ENCODE results near the gene SV2C.
A peak's percentile ranks its signal among the peaks of the same experiment; 100 is the strongest.

The SV2C gene

DNA sequence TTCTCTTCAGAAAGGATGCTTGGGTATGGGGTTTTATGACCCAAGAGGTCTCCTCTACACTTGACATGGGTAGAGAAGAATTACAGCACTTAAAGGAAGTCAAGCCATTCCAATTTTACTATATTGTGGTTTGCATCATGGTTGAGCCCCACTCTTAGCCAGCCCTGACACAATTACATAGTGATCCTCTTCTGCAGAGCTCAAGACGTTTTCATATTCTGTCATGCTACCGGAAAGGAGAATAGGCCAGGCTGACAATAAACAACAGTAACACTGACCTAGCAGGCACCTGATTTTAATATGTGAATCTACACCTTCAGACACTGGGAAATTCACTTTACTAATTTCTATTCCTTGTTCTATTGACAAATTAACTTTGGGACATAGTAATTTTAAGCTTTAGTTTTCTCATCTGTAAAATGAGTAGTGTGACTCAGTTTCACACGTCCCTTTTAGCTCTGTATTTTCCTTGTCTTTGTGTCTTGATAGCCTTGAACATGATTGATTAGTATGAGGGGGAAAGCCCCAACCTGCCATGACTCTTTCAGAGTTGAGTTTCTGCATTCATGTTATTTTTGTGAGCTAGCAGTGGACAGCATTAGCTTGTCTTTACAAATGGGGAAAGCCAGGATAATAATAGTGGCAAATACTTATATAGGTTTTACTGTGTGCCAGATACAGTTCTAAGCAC, 83.8 kb downstream of the SV2C start:
- no peaks in the 10 kb centered on the region for H3K36me3 ChIP-seq (ENCODE audit: control insufficient read depth, insufficient read depth, low read length)

DNA sequence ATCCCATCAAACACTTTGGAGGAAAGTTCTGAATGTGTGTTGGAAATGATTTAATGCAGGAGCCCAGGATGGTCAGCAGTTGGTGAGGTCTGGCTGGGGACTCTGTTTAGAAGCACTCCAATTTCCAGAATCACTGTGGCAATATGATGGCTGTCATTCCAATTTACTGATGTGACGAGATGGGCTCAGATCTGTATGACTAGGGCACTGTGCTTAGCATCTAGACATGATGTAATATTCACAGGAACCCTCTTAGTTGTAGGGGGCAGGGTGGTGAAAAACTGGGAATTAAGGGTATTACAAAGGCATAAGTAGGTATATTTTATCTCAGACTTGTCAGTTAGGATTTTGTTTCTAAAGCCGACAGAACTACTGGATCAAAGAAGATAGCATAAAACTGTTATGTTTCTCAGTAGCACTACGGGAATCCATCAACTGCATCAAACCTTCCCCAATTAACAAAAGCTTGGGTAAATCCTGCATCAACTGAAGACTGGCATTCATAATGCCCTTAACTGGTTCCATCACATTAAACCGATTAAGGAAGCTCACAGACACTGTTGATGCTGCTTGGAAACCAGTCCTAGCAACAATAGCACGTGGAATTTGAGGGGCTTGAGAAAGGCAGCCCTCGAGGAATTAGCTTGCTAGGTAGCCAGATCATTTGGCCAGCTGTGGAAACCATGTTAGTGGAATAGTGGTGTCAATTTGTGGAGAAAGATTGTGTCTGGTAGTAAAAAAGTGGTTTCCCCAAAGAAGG, 86.1 kb downstream of the SV2C start:
- H3K27me3 ChIP-seq (ENCODE audit: control insufficient read depth, insufficient read depth, low read length), result no peaks in the 10 kb centered on the region
- H3K4me1 ChIP-seq, result no peaks in the 10 kb centered on the region
- no peak overlapping the region for H3K4me3 ChIP-seq (ENCODE audit: low read depth, low read length)
- H3K9ac ChIP-seq, result no peak overlapping the region
- no peak overlapping the region for H3K4me2 ChIP-seq (ENCODE audit: low read length)
- H3K9me3 ChIP-seq (ENCODE audit: control insufficient read depth, low read length), result no peaks in the 10 kb centered on the region
- no peaks in the 10 kb centered on the region for H3K36me3 ChIP-seq (ENCODE audit: control insufficient read depth, insufficient read depth, low read length)
- H3K79me2 ChIP-seq, result no peaks in the 10 kb centered on the region
- no peak overlapping the region for H2AFZ ChIP-seq
- H3K27ac ChIP-seq, result no peak overlapping the region
- TF ChIP-seq, protein P1, sequence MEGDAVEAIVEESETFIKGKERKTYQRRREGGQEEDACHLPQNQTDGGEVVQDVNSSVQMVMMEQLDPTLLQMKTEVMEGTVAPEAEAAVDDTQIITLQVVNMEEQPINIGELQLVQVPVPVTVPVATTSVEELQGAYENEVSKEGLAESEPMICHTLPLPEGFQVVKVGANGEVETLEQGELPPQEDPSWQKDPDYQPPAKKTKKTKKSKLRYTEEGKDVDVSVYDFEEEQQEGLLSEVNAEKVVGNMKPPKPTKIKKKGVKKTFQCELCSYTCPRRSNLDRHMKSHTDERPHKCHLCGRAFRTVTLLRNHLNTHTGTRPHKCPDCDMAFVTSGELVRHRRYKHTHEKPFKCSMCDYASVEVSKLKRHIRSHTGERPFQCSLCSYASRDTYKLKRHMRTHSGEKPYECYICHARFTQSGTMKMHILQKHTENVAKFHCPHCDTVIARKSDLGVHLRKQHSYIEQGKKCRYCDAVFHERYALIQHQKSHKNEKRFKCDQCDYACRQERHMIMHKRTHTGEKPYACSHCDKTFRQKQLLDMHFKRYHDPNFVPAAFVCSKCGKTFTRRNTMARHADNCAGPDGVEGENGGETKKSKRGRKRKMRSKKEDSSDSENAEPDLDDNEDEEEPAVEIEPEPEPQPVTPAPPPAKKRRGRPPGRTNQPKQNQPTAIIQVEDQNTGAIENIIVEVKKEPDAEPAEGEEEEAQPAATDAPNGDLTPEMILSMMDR (IDR thresholded peaks at IDR 0.05), result no peak

More for the DNA sequence above, 83.8 kb downstream of the SV2C start:
- TF ChIP-seq, protein P1 (IDR thresholded peaks at IDR 0.05), result no peak
- no peaks in the 10 kb centered on the region for H3K4me1 ChIP-seq
- H3K27ac ChIP-seq, result no peak overlapping the region
- H3K9me3 ChIP-seq (ENCODE audit: control insufficient read depth, low read length), result no peaks in the 10 kb centered on the region
- no peaks in the 10 kb centered on the region for H3K27me3 ChIP-seq (ENCODE audit: control insufficient read depth, insufficient read depth, low read length)
- H2AFZ ChIP-seq, result no peak overlapping the region
- H3K4me2 ChIP-seq (ENCODE audit: low read length), result no peak overlapping the region
- H3K9ac ChIP-seq, result no peak overlapping the region
- no peaks in the 10 kb centered on the region for H3K79me2 ChIP-seq
- no peak overlapping the region for H3K4me3 ChIP-seq (ENCODE audit: low read depth, low read length)

DNA sequence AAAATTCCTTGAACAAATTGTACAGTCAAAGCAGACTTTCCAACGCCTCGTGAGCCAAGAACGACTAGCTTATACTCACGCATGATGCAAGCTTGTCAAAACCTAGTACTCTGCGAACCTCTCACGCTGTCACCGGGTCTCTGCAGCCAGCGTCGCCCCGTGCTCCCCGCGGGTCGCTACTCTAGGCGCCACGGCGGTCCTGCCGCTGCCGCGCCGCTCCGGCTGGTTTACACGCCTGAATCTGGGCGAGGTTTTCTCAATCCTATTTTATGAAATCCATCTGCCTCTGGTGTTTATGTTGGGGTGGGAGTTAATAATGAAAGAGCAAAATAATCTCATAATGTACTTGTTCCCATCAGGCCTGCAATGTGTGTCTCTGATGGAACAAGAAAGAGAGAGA, 90.9 kb downstream of the SV2C start:
- Histone ChIP-seq H3K4me1 (no peaks in the 10 kb centered on the region), H3K27ac (no peak overlapping the region), H3K36me3 (ENCODE audit: control insufficient read depth, insufficient read depth, low read length) (no peaks in the 10 kb centered on the region), H3K9ac (no peak overlapping the region), H2AFZ (no peak overlapping the region), H3K9me3 (ENCODE audit: control insufficient read depth, low read length) (no peaks in the 10 kb centered on the region), H3K4me3 (ENCODE audit: low read depth, low read length) (no peak overlapping the region), H3K79me2 (no peaks in the 10 kb centered on the region), H3K4me2 (ENCODE audit: low read length) (no peak overlapping the region), H3K27me3 (ENCODE audit: control insufficient read depth, insufficient read depth, low read length) (no peaks in the 10 kb centered on the region)
- TF ChIP-seq, protein P1 (IDR thresholded peaks at IDR 0.05), result no peak

DNA sequence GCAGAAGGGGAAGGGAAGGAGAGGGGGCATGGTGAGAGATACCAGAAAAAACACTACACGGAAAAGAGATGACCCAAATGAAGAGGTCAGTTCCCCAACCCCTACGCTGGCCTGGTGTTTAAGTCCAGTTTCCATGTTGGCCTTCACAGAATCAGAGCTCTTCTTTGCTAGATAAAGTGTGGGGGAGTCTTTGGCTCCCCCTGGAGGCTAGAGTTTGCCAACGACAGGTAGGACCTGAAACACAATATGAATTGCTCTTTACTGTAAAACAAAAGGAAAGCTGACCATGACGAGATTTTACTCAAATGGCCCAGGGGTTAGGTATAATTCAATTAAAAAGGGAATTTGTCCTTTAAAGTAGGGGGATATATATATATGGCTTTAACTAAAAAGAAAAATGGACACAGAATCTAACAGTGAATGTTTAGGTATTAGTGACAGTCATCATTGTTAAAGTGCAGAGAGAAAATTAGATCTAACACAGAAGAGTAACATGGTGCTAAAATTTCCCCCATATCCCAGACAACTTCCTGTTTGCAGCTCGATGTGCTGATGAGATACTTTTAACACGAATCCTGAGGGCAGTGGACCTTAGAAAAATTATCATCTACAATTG, 92.0 kb downstream of the SV2C start:
- Histone ChIP-seq H3K79me2 (no peaks in the 10 kb centered on the region), H3K4me1 (no peaks in the 10 kb centered on the region), H3K36me3 (ENCODE audit: control insufficient read depth, insufficient read depth, low read length) (no peaks in the 10 kb centered on the region), H3K27me3 (ENCODE audit: control insufficient read depth, insufficient read depth, low read length) (no peaks in the 10 kb centered on the region), H3K27ac (no peak overlapping the region), H3K4me2 (ENCODE audit: low read length) (no peak overlapping the region), H2AFZ (peak overlapping the region; percentile 56), H3K9me3 (ENCODE audit: control insufficient read depth, low read length) (no peaks in the 10 kb centered on the region), H3K9ac (no peak overlapping the region), H3K4me3 (ENCODE audit: low read depth, low read length) (no peak overlapping the region)
- TF ChIP-seq, protein P1 (IDR thresholded peaks at IDR 0.05), result peak; percentile 76
